GM12891 (cell line): ENCODE measurements around the gene C12orf75. TPM values are rescaled to one million over a fixed set of nuclear protein-coding genes. Genes with fewer than 3 reads are reported as not detected.
A peak's percentile ranks its signal among the peaks of the same experiment; 100 is the strongest.

Experiments
- DNase-seq: peaks from one replicate; pipeline ENCODE4 v3.0.0; 2011; ENCODE audit warnings: low spot score; ENCODE audit not compliant: insufficient read length
- FAIRE-seq: peaks from 2 replicates; lab custom pipeline; 2011; peaks lifted over from hg19 to GRCh38; lab: Jason Lieb, UNC
- PAX5 ChIP-seq: IDR thresholded peaks from 2 replicates; pipeline ENCODE4 v1.6.1; 2011; ENCODE audit warnings: low read length, moderate library complexity, mild to moderate bottlenecking; ENCODE audit not compliant: insufficient read depth, severe bottlenecking
- POLR2A ChIP-seq: IDR thresholded peaks from 2 replicates; pipeline ENCODE4 v1.6.1; 2011; ENCODE audit warnings: low read depth, low read length, control low read depth
- POLR2AphosphoS5 ChIP-seq: IDR thresholded peaks from 2 replicates; pipeline ENCODE4 v1.6.1; 2011; ENCODE audit warnings: low read depth, low read length, control low read depth
- POU2F2 ChIP-seq: IDR thresholded peaks from 2 replicates; pipeline ENCODE4 v1.6.1; 2011; ENCODE audit warnings: low read depth, mild to moderate bottlenecking, control low read depth, low read length, moderate library complexity
- SPI1 ChIP-seq: IDR thresholded peaks from 2 replicates; pipeline ENCODE4 v1.6.1; 2011; ENCODE audit warnings: low read depth, low read length, control low read depth
- TAF1 ChIP-seq: IDR thresholded peaks from 2 replicates; pipeline ENCODE4 v1.6.1; 2011; ENCODE audit warnings: low read depth, low read length, control low read depth
- polyA plus RNA-seq: library from polyadenylated mRNA; unstranded; fragments of >200 nt; gene quantifications from one replicate; pipeline ENCODE4 v1.2.1, GENCODE V29; 2012; ENCODE audit warnings: low read depth, missing spikeins, inconsistent platforms; ENCODE audit not compliant: missing spikeins

Gene C12orf75
- polyA plus RNA-seq = 68.2 TPM

DNA sequence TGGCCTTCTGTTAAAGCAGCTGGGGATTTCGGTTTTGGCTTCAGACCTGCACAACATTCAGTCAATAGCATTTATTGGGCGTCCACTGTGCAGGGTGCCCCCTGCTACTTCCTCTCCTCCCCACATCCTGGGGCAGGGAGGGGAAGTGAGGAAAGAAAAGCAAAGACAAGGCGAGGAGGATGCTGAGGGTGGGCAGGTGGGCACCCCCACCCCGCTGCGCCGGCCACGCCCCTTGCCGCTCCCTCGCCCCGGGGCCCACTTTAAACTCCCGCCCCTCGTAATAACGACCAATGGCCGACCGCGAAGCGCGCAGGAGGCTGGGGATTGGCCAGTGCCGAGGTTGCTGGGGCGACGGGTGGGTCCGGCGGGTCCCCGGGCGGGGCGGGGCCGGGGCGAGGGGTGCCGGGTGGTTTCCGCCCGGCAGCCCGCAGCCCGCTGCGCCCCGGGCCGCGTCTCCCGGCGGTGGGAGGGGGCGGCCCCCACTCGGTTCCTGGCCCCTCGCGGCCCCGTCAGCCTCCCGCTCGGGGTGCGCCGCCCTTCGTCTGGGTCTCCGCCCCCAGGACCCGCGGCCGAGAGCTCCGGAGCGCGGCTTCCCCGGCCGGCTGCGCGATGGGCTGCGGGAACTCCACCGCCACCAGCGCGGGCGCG, at the start of gene C12orf75:
Gene C12orf75, plus strand, starts transcription at position 409 of the 648 bp plus-strand sequence. Its CDS starts 201 bp downstream, at position 610.
- TF ChIP-seq POU2F2 = no peak
- TF ChIP-seq SPI1 = 0 out of 2 replicates have a peak, but pooled peaks have one; percentile 18
- FAIRE-seq (peak; percentile 96), DNase-seq (peak; percentile 87)

DNA sequence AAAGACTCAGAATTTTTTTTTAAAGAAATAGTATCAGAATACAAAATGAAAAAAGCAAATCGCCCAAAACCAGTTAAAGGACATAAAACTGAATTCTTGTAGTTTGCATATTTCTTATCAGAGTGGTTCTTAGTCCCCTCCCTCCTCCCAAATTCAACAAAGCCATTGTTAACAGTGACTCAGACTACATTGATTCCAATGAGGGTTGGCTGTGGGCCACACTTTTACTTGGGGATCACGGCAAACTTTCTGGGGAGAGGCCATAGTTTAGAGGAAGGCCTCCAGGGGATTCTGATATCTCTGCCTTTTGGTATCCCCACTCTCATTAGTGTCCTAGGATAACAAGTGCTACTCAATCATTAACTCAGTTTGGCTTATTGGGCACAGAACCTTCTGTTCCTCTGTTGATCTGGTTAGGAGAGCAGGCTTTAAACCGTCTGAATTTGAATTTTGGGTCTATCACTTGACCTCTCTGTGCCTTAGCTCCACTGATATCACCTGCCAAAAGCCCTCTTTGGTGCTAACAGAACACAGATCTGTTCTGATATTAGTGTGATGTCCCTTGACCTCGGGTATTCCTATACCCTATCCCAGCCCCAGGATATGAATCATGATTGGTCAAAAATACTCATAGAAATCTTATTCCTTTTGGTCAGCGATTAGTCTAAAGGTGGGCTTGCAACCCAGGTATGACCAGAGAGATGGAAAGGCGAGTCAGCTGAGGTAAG, 49.4 kb upstream of the C12orf75 start:
- TF ChIP-seq POLR2A (no peak), SPI1 (no peak), TAF1 (no peak), POU2F2 (no peak), POLR2AphosphoS5 (no peak), PAX5 (no peak)
- no peak for FAIRE-seq
- no peak for DNase-seq

DNA sequence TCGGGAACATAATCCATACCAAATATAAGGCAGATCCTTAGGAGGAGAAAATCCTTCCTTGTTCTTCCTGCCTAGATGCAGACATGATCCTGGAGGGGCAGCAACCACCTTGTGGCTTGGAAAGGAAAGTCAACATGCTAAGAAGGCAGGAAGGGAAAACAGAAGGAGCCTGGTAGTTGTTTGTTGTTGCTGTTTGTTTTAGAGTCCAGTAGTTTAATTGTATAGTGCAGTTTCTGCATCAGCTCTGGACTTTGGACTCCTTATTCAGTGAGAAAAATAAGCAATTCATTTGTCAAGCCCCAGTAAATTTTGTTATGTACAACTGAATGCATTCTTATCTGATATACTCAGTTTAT, 48.8 kb upstream of the C12orf75 start:
- DNase-seq (no peak), FAIRE-seq (no peak)
- no peak for TF ChIP-seq POLR2AphosphoS5
- TF ChIP-seq SPI1 = no peak
- no peak for TF ChIP-seq POU2F2
- TF ChIP-seq PAX5 = no peak

DNA sequence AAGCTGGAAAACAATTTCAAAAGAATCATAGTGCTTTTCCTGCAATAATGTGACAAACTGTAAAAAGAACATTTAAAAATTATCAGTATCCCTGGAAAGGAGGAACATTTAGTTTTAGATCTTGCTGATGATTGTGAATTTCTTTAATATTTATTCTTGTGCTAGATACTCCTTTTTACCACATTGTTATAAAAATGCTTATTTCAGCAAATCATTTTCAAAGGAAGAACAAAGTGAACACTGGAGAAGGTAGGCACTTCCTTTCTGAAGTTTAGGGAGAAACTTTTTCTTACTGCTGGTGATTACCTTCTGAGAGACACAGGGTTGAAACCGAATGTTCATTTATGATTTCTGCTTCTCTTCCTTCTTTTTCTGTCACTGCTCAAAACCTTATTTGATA, 45.1 kb upstream of the C12orf75 start:
- TF ChIP-seq POLR2AphosphoS5 = no peak
- TF ChIP-seq PAX5 = no peak
- no peak for TF ChIP-seq POU2F2
- TF ChIP-seq SPI1 = no peak
- DNase-seq (no peak), FAIRE-seq (no peak)

DNA sequence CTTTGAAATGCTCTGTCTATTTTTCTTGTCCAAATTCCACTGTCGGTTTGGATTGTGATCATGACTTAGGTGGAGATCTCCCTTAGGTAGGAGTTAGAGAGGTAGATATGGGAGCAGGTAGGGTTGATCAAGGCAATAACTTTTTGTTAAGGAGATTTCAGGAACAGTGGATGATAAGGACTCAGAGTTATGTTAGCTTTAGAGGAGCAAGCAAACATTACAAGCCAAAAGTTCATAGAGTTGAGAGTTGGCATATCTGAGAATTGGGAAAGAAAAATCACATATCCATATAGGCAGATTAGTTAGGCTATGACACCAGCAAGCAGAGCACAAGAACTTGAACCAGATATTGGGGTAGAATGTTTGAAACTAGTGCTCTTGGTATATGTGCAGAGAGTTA, 43.1 kb upstream of the C12orf75 start:
- no peak for TF ChIP-seq POLR2A
- TF ChIP-seq POLR2AphosphoS5 = no peak
- no peak for TF ChIP-seq PAX5
- no peak for TF ChIP-seq TAF1
- no peak for TF ChIP-seq POU2F2
- TF ChIP-seq SPI1 = no peak
- no peak for DNase-seq
- peak; percentile 54 for FAIRE-seq

DNA sequence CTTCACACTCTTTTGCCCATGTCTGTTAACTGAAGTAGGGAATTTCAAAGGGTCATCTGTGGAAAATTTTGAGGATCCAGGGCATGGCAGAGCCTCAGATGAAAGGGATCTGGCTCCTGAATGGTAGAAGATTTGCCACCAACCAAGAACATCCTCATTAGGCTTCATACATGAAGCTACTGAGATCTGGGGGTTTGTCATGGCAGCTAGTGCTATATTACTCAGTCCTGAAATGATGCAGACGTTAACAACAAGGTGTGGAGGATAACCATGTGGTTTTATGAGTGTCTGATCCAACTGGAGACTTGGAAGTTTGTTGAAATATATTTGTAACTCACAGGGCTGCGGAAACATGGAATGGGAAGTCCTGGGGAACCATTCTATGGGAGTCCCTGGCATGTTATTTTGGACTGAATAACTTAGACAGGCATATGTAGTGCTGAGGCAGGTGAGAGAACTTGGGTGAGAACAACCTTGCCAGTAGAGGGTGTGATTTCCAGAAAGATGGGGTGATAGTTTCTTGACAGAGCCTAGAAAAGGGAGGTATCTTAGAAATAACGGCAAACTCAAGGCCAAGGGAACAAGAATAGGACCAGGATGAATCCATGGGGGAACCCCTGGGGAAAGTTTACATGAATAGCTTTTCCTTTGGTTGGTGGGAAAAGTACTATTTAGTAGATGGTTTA, 42.0 kb upstream of the C12orf75 start:
- DNase-seq = no peak
- TF ChIP-seq TAF1 (no peak), SPI1 (no peak), PAX5 (no peak), POLR2A (no peak), POU2F2 (no peak), POLR2AphosphoS5 (no peak)
- FAIRE-seq = no peak

DNA sequence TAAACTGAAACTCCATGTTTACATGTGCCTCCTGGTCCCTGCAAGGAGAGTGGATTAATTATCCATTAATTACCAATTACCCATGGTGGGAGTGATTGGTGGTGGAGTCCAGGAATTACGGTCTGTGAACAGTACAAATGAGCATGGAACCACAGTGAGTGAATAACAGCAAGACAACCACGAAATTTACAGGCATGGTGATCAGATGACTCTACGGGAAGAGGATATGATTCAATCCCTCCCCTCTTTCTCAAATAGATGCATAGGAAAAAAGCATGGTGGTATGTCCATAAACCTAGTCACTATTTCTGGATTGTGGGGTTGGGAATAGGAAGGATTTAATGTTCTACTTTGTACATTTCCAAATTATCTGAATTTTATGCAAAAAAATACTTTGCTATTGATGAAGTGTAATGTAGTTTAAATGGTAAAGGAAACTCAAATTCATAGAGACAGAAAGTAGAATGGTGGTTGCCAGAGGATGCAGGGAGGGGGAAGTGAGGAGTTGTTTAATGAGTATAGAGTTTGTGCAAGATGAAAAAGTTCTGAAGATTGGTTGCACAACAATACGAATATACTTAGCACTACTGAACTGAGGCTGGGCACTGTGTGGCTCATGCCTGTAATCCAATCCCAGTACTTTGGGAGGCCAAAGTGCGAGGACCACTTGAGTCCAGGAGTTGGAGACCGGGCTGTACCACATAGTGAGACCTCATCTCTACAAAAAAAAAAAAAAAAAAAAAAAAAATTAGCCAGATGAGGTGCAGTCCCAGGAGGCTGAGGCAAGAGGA, 41.2 kb upstream of the C12orf75 start:
- peak; percentile 69 for FAIRE-seq
- no peak for DNase-seq
- TF ChIP-seq TAF1 = no peak
- TF ChIP-seq SPI1 = peak; percentile 36; the same call in 1 of the 2 replicates
- no peak for TF ChIP-seq PAX5
- no peak for TF ChIP-seq POLR2A

DNA sequence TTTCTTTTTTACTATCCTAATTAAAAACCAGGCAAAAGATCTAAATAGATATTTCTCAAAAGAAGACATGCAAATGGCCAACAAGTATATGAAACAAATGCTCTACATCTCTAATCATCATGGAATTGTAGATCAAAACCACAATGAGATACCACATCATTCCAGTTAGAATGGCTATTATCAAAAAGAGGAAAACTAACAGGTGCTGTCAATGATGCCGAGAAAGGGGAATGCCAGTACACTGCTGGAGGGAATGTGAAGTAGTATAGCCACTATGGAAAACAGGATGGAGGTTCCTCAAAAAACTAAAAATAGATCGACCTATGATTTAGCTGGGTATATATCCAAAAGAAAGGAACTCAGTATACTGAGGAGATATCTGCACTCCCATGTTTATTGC, 39.0 kb upstream of the C12orf75 start:
- TF ChIP-seq SPI1 = no peak
- DNase-seq (no peak), FAIRE-seq (no peak)

DNA sequence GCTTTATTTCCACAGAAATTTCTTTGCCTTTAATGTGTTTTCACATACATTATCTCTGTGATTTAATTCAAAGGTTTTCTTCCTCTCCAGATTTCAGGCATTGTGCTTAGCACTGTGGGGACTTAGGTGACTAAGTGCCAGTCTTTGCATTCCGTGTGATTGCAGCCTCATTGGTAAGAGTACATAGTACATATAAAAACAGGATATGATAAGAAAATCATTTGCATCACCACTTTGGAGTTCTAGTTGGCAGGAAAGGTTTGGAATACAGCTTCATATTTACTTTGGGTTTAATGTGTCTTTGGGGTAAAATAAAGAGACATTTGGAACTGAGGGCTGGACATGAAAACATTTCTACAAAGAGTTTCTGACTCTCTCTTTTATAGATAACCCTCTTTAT, 37.8 kb upstream of the C12orf75 start:
- no peak for FAIRE-seq
- DNase-seq = no peak
- TF ChIP-seq POLR2AphosphoS5 = no peak

DNA sequence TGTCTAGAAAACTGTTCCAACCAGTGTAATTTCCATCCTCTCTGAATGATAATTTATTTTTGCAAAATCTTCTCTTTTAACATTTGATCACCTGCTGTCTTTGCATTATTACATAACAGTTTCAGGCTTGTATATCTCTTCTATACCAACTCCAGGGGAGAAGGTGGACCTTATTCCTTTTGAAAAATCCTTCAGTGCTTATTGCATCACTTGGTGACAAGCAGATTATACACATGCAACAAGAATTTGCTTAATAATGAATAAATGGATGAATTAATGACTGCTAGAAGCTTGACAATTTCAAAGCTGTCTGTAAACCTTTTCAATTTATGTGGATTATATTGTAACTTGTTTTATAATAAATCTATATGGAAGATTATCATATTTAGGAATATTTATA, 37.3 kb upstream of the C12orf75 start:
- FAIRE-seq (no peak), DNase-seq (no peak)
- TF ChIP-seq POLR2AphosphoS5 (no peak), TAF1 (no peak), POLR2A (no peak), SPI1 (no peak), POU2F2 (no peak), PAX5 (no peak)
